CD4-positive, CD25-positive, alpha-beta regulatory T cell (primary cell): Measurements from ENCODE around the gene PSMG3. TPM values are rescaled to one million over a fixed set of nuclear protein-coding genes. Genes with fewer than 3 reads are reported as not detected.

Source experiments
- ATAC-seq, 2 donors: fragments of 150-1000 bp; cut with Tn5 transposase; one replicate each; pipeline ENCODE4 v1.10.0; 2021; ENCODE audit warnings: low read depth in 2 of 2, moderate number of reproducible peaks in 2 of 2, moderate library complexity in 1 of 2
- DNase-seq, 3 donors: peaks; one replicate each; pipeline versions ENCODE4 v3.0.0 to v3.0.0-alpha.2; 2012 to 2022; ENCODE audit warnings: mixed read lengths in 1 of 3
- H3K27ac ChIP-seq: one replicate; pipeline ENCODE4 v1.7.0; 2013; ENCODE audit warnings: mild to moderate bottlenecking, low read length; ENCODE audit not compliant: insufficient read depth, poor library complexity, severe bottlenecking
- H3K27me3 ChIP-seq: one replicate; pipeline ENCODE4 v1.7.0; 2013; ENCODE audit warnings: low read length; ENCODE audit not compliant: control insufficient read depth, insufficient read depth
- H3K36me3 ChIP-seq: one replicate; pipeline ENCODE4 v1.7.0; 2013; ENCODE audit warnings: mild to moderate bottlenecking, low read length, moderate library complexity; ENCODE audit not compliant: control insufficient read depth, insufficient read depth
- H3K4me1 ChIP-seq: 2 replicates; pipeline ENCODE4 v1.7.0; 2013; ENCODE audit warnings: mild to moderate bottlenecking, low read length; ENCODE audit not compliant: insufficient read depth, control insufficient read depth, poor library complexity, severe bottlenecking
- H3K4me3 ChIP-seq: one replicate; pipeline ENCODE4 v1.7.0; 2013; ENCODE audit warnings: low read depth, mild to moderate bottlenecking, low read length, moderate library complexity
- H3K9me3 ChIP-seq, 2 experiments: 1 replicate in 1 of 2; 2 replicates in 1 of 2; pipeline ENCODE4 v1.7.0; 2013; ENCODE audit warnings: low read length in 2 of 2, mild to moderate bottlenecking in 1 of 2, moderate library complexity in 1 of 2; ENCODE audit not compliant: control insufficient read depth in 2 of 2
- H3K27ac Mint-ChIP-seq, 3 donors: one replicate each; pipeline ENCODE4 v1.8.0; 2020 to 2022; ENCODE audit warnings: mild to moderate bottlenecking in 3 of 3, mixed read lengths in 3 of 3, moderate library complexity in 2 of 3
- H3K27me3 Mint-ChIP-seq: one replicate; pipeline ENCODE4 v1.8.0; 2022; ENCODE audit warnings: mild to moderate bottlenecking, mixed read lengths
- H3K36me3 Mint-ChIP-seq: one replicate; pipeline ENCODE4 v1.8.0; 2020; ENCODE audit warnings: mixed read lengths
- H3K4me1 Mint-ChIP-seq, 4 donors: one replicate each; pipeline ENCODE4 v1.8.0; 2020 to 2022; ENCODE audit warnings: mixed read lengths in 4 of 4, mild to moderate bottlenecking in 1 of 4
- H3K4me3 Mint-ChIP-seq, 4 donors: one replicate each; pipeline ENCODE4 v1.8.0; 2020 to 2022; ENCODE audit warnings: mild to moderate bottlenecking in 4 of 4, mixed read lengths in 4 of 4, moderate library complexity in 3 of 4
- H3K9me3 Mint-ChIP-seq, 7 donors: one replicate each; pipeline ENCODE4 v1.8.0; 2020 to 2022; ENCODE audit warnings: mixed read lengths in 7 of 7, mild to moderate bottlenecking in 3 of 7, moderate library complexity in 2 of 7
- polyA plus RNA-seq, 4 donors: library from polyadenylated mRNA; unstranded; fragments of 300-500 nt; fragmentation: Illumina TruSeq; gene quantifications; one replicate each; pipeline ENCODE4 v1.2.3, GENCODE V29; 2021
- total RNA-seq: library from RNA; stranded (reverse); gene quantifications from one replicate; pipeline ENCODE4 v1.2.3, GENCODE V29; 2022

PSMG3 gene
- total and polyA plus RNA-seq, 5 donors from 2014 or later: 16.3 to 47.8 (median 45.7) TPM

GRCh38 chr7:1590476-1590875, 20.6 kb upstream of the PSMG3 start:
- Mint-ChIP-seq H3K36me3 (no peaks in the 10 kb centered on the region), H3K27me3 (peaks cover 37% of the 10 kb centered on the region), H3K27ac (no peak overlapping the region), H3K4me1 (peaks cover 0 to 18% (median 7%) of the 10 kb centered on the region in 4 donors), H3K9me3 (peaks cover 0 to 8% (median 2%) of the 10 kb centered on the region in 7 donors), H3K4me3 (no peak overlapping the region)
- no peak overlapping the region for H3K27ac ChIP-seq
- ATAC-seq (no peak), DNase-seq (no peak)
- peaks cover 0 to 1% of the 10 kb centered on the region in 2 experiments for H3K9me3 ChIP-seq
- H3K4me3 ChIP-seq: no peak overlapping the region
- H3K36me3 ChIP-seq: no peaks in the 10 kb centered on the region
- peaks cover 13% of the 10 kb centered on the region for H3K4me1 ChIP-seq
- no peaks in the 10 kb centered on the region for H3K27me3 ChIP-seq

- H3K27me3 Mint-ChIP-seq: peaks cover 33% of the 10 kb centered on the region
- no peak overlapping the region for H3K27ac Mint-ChIP-seq
- Histone ChIP-seq H3K4me1 (peaks cover 13% of the 10 kb centered on the region), H3K27me3 (no peaks in the 10 kb centered on the region), H3K4me3 (no peak overlapping the region), H3K27ac (no peak overlapping the region), H3K36me3 (no peaks in the 10 kb centered on the region), H3K9me3 (peaks cover 0 to 1% of the 10 kb centered on the region in 2 experiments)
- no peak for ATAC-seq
- H3K36me3 Mint-ChIP-seq: no peaks in the 10 kb centered on the region
- H3K9me3 Mint-ChIP-seq: peaks cover 0 to 5% (median 2%) of the 10 kb centered on the region in 7 donors
- H3K4me1 Mint-ChIP-seq: peaks cover 0 to 18% (median 7%) of the 10 kb centered on the region in 4 donors
- H3K4me3 Mint-ChIP-seq: no peak overlapping the region
- DNase-seq: no peak
Measured at GRCh38 chr7:1588978-1589377, 19.1 kb upstream of the PSMG3 start.

GRCh38 chr7:1587738-1588137, 17.9 kb upstream of the PSMG3 start:
- H3K27me3 Mint-ChIP-seq: peaks cover 26% of the 10 kb centered on the region
- no peak overlapping the region for H3K27ac Mint-ChIP-seq
- H3K4me1 ChIP-seq: peaks cover 12% of the 10 kb centered on the region
- H3K9me3 Mint-ChIP-seq: peaks cover 0 to 5% (median 2%) of the 10 kb centered on the region in 7 donors
- no peaks in the 10 kb centered on the region for H3K36me3 Mint-ChIP-seq
- H3K27ac ChIP-seq: no peak overlapping the region
- H3K4me3 ChIP-seq: no peak overlapping the region
- peaks cover 0 to 12% (median 6%) of the 10 kb centered on the region in 4 donors for H3K4me1 Mint-ChIP-seq
- ATAC-seq (no peak), DNase-seq (no peak)
- no peaks in the 10 kb centered on the region for H3K27me3 ChIP-seq
- H3K4me3 Mint-ChIP-seq: no peak overlapping the region
- no peaks in the 10 kb centered on the region for H3K36me3 ChIP-seq
- H3K9me3 ChIP-seq: peaks cover 0 to 1% of the 10 kb centered on the region in 2 experiments

- peaks cover 0 to 5% (median 2%) of the 10 kb centered on the region in 4 donors for H3K4me1 Mint-ChIP-seq
- no peak overlapping the region for H3K4me3 Mint-ChIP-seq
- no peak overlapping the region for H3K27ac ChIP-seq
- ATAC-seq (no peak), DNase-seq (no peak)
- H3K9me3 Mint-ChIP-seq: peaks cover 0 to 5% (median 2%) of the 10 kb centered on the region in 7 donors
- no peak overlapping the region for H3K4me3 ChIP-seq
- no peaks in the 10 kb centered on the region for H3K36me3 Mint-ChIP-seq
- H3K27me3 Mint-ChIP-seq: peaks cover 19% of the 10 kb centered on the region
- H3K27ac Mint-ChIP-seq: no peak overlapping the region
- peaks cover 0 to 1% of the 10 kb centered on the region in 2 experiments for H3K9me3 ChIP-seq
- peaks cover 5% of the 10 kb centered on the region for H3K4me1 ChIP-seq
- H3K27me3 ChIP-seq: no peaks in the 10 kb centered on the region
- H3K36me3 ChIP-seq: no peaks in the 10 kb centered on the region
Measured at GRCh38 chr7:1586827-1587705, 17.2 kb upstream of the PSMG3 start.

- ATAC-seq (no peak), DNase-seq (no peak)
- peaks cover 0 to 5% (median 2%) of the 10 kb centered on the region in 7 donors for H3K9me3 Mint-ChIP-seq
- Histone ChIP-seq H3K4me3 (no peak overlapping the region), H3K4me1 (no peaks in the 10 kb centered on the region), H3K36me3 (no peaks in the 10 kb centered on the region), H3K27me3 (no peaks in the 10 kb centered on the region), H3K9me3 (peaks cover 0 to 1% of the 10 kb centered on the region in 2 experiments), H3K27ac (no peak overlapping the region)
- no peak overlapping the region for H3K27ac Mint-ChIP-seq
- peaks cover 0 to 4% (median 0%) of the 10 kb centered on the region in 4 donors for H3K4me1 Mint-ChIP-seq
- H3K36me3 Mint-ChIP-seq: no peaks in the 10 kb centered on the region
- no peak overlapping the region for H3K4me3 Mint-ChIP-seq
- H3K27me3 Mint-ChIP-seq: peaks cover 14% of the 10 kb centered on the region
Measured at GRCh38 chr7:1586126-1586826, 16.4 kb upstream of the PSMG3 start.

GRCh38 chr7:1585142-1585981, 15.5 kb upstream of the PSMG3 start:
- DNase-seq: no peak
- H3K27me3 ChIP-seq: no peaks in the 10 kb centered on the region
- H3K27ac ChIP-seq: no peak overlapping the region
- H3K36me3 ChIP-seq: no peaks in the 10 kb centered on the region
- H3K4me3 ChIP-seq: no peak overlapping the region
- no peaks in the 10 kb centered on the region for H3K4me1 ChIP-seq
- H3K9me3 ChIP-seq: peaks cover 0 to 1% of the 10 kb centered on the region in 2 experiments
- no peak for ATAC-seq
- Mint-ChIP-seq H3K4me3 (no peak overlapping the region), H3K36me3 (no peaks in the 10 kb centered on the region), H3K27me3 (peaks cover 5% of the 10 kb centered on the region), H3K9me3 (peaks cover 0 to 5% (median 2%) of the 10 kb centered on the region in 7 donors), H3K4me1 (peaks cover 0 to 2% (median under 1%) of the 10 kb centered on the region in 4 donors), H3K27ac (no peak overlapping the region)

GRCh38 chr7:1584700-1585099, 14.9 kb upstream of the PSMG3 start:
- Mint-ChIP-seq H3K27ac (peak overlapping the region in 1 of 3 donors; percentile 62), H3K27me3 (no peaks in the 10 kb centered on the region), H3K36me3 (no peaks in the 10 kb centered on the region), H3K9me3 (peaks cover 0 to 5% (median 1%) of the 10 kb centered on the region in 7 donors), H3K4me3 (no peak overlapping the region), H3K4me1 (peaks cover 3 to 8% (median 5%) of the 10 kb centered on the region in 4 donors)
- Histone ChIP-seq H3K4me3 (no peak overlapping the region), H3K36me3 (no peaks in the 10 kb centered on the region), H3K4me1 (no peaks in the 10 kb centered on the region), H3K27me3 (no peaks in the 10 kb centered on the region), H3K9me3 (peaks cover 0 to 1% of the 10 kb centered on the region in 2 experiments), H3K27ac (no peak overlapping the region)
- DNase-seq: no peak
- ATAC-seq: no peak
